Body of pancreas (tissue), 4 donors: ENCODE measurements around the gene SNX22.

Source experiments
- POLR2A ChIP-seq, 3 donors: fragments of 450-650 bp; IDR thresholded peaks; one replicate each; pipeline ENCODE4 v1.6.1; 2016; ENCODE audit warnings: antibody characterized with exemption in 3 of 3, mild to moderate bottlenecking in 2 of 3
- TF ChIP-seq, protein P1 (sequence below), 7 experiments: fragments of 450-650 bp in 4 of 7; fragments of 200-600 bp in 3 of 7; sonication (generic) in 3 of 7; IDR thresholded peaks; one replicate each; pipeline ENCODE4 v1.5.1; 2016 to 2019; ENCODE audit warnings: antibody characterized with exemption in 7 of 7

DNA sequence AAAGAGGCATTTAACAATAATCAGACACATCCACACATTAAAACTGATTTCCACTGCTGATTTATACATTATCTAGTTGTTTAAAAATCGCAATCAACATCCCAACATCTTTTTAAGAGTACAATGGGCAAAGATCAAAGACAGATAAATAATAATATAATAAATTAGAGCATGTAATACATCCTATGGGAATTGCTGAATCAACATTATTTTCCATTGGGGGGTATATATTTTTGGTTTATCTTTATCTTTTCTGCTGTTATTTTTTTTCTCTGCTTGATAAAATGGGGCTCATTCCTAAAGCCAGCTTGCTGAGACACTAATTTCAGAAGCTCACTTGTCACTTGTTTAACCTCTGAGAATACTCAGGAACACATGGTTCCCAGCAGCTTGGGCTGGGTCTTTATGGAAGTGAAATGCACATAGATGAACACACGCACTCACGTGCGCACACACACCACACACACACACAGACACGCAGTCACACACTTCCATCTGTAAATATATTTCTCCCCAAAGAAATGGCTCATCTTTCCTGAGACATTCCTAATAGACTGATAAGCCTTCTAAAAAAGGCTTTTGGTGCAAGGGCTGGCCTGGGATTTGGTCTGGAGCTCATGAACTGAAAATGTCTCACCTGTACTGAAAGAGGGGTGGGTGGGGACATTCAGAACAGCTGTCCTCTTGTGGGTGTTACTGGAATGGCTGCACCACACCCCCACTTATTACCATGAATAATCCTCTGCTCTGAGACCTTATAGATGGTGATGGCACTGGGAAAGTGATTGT lies 14.8 kb downstream of the SNX22 start:
- TF ChIP-seq, protein P1, sequence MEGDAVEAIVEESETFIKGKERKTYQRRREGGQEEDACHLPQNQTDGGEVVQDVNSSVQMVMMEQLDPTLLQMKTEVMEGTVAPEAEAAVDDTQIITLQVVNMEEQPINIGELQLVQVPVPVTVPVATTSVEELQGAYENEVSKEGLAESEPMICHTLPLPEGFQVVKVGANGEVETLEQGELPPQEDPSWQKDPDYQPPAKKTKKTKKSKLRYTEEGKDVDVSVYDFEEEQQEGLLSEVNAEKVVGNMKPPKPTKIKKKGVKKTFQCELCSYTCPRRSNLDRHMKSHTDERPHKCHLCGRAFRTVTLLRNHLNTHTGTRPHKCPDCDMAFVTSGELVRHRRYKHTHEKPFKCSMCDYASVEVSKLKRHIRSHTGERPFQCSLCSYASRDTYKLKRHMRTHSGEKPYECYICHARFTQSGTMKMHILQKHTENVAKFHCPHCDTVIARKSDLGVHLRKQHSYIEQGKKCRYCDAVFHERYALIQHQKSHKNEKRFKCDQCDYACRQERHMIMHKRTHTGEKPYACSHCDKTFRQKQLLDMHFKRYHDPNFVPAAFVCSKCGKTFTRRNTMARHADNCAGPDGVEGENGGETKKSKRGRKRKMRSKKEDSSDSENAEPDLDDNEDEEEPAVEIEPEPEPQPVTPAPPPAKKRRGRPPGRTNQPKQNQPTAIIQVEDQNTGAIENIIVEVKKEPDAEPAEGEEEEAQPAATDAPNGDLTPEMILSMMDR (IDR thresholded peaks at IDR 0.05), result no peak
- TF ChIP-seq POLR2A (IDR thresholded peaks at IDR 0.05), result no peak
